ENCODE measurements around the gene TOPBP1. TPM values are rescaled to one million over a fixed set of nuclear protein-coding genes. Genes with fewer than 3 reads are reported as not detected.

TOPBP1 gene
- total and polyA plus RNA-seq, 2 of the 4 experiments (the other 2 are of a cell fraction): 19.5 to 50.5 TPM

DNA sequence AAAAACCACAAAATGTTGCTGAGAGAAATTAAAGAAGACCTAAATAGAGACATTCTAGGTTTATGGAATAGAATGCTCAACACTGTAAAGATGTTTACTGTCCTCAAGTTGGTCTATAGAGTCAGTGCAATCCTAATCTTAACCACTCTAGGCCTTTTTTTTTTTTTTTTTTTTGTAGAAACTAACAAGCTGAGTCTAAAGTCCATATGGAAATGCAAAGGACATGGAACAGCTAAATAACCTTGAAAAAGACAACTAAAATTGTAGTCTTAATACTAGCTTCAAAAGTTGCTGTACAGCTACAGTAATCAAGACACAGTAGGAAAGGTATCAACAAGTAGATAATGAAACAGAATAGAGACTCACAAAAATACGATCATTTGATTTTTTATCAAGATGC, 55.4 kb downstream of the TOPBP1 start:
- ATAC-seq (ENCODE audit: low read depth) (no peak), DNase-seq (no peak)
- no peak overlapping the region for H3K4me2 ChIP-seq (ENCODE audit: low read depth, low read length)
- H2BK120ac ChIP-seq (ENCODE audit: low read depth, low read length): no peak overlapping the region
- intact Hi-C loops (cut with micrococcal nuclease): no loop called here
- no peak overlapping the region for H4K91ac ChIP-seq (ENCODE audit: insufficient read depth, low read depth, low read length)
- no peaks in the 10 kb centered on the region for H3K9me1 ChIP-seq (ENCODE audit: insufficient read depth, low read length)
- no peaks in the 10 kb centered on the region for H3K4me1 ChIP-seq (ENCODE audit: control insufficient read depth, insufficient read depth, low read length)
- no peak overlapping the region for H2BK5ac ChIP-seq (ENCODE audit: low read depth, low read length, poor library complexity, severe bottlenecking)
- no peak overlapping the region for H2BK20ac ChIP-seq (ENCODE audit: low read depth, low read length)
- no peaks in the 10 kb centered on the region for H4K20me1 ChIP-seq (ENCODE audit: insufficient read depth, low read length)
- H3K27ac ChIP-seq (ENCODE audit: insufficient read depth, low read length): no peak overlapping the region
- H4K8ac ChIP-seq (ENCODE audit: low read depth in 2 of 2, low read length in 2 of 2): no peak overlapping the region
- no CpG with 5 or more reads among the region's 1 CpG for WGBS, 2 experiments (ENCODE audit: extremely low coverage in 2 of 2, insufficient read length in 1 of 2)
- H3K56ac ChIP-seq (ENCODE audit: extremely low read depth, insufficient read depth, low read length): no peak overlapping the region
- dilution Hi-C loops (cut with HindIII; ENCODE audit: low sequenced_read_pairs, unreplicated experiment): no loop called here
- no TSS peak for BruUV-seq (replicated peaks)
- TF ChIP-seq CEBPB (IDR thresholded peaks at IDR 0.05; ENCODE audit: low read depth, low read length): no peak
- TF ChIP-seq SMC3 (IDR thresholded peaks at IDR 0.05; ENCODE audit: low read depth, low read length): no peak
- TF ChIP-seq MXI1 (IDR thresholded peaks at IDR 0.05; ENCODE audit: borderline replicate concordance, low read depth, low read length): no peak
- TF ChIP-seq POLR2A (IDR thresholded peaks at IDR 0.05; ENCODE audit: low read depth, low read length): no peak
- TF ChIP-seq RAD21 (IDR thresholded peaks at IDR 0.05; ENCODE audit: low read length): no peak
- no peak for TF ChIP-seq FOS (IDR thresholded peaks at IDR 0.05; ENCODE audit: low read depth, low read length)
- no peak for TF ChIP-seq MAZ (IDR thresholded peaks at IDR 0.05; ENCODE audit: borderline replicate concordance, low read depth, low read length)
- TF ChIP-seq NFE2L2 (IDR thresholded peaks at IDR 0.05; ENCODE audit: low read depth, low read length): no peak
- no peak for TF ChIP-seq CHD1 (IDR thresholded peaks at IDR 0.05; ENCODE audit: low read depth, low read length)
- TF ChIP-seq BHLHE40 (IDR thresholded peaks at IDR 0.05; ENCODE audit: low read depth, low read length): no peak
- no peak for TF ChIP-seq RFX5 (IDR thresholded peaks at IDR 0.05; ENCODE audit: low read depth, low read length)
- TF ChIP-seq, protein P1, sequence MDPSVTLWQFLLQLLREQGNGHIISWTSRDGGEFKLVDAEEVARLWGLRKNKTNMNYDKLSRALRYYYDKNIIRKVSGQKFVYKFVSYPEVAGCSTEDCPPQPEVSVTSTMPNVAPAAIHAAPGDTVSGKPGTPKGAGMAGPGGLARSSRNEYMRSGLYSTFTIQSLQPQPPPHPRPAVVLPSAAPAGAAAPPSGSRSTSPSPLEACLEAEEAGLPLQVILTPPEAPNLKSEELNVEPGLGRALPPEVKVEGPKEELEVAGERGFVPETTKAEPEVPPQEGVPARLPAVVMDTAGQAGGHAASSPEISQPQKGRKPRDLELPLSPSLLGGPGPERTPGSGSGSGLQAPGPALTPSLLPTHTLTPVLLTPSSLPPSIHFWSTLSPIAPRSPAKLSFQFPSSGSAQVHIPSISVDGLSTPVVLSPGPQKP (IDR thresholded peaks at IDR 0.05; ENCODE audit: borderline replicate concordance, low read depth, low read length): no peak
- TF ChIP-seq, protein P2, sequence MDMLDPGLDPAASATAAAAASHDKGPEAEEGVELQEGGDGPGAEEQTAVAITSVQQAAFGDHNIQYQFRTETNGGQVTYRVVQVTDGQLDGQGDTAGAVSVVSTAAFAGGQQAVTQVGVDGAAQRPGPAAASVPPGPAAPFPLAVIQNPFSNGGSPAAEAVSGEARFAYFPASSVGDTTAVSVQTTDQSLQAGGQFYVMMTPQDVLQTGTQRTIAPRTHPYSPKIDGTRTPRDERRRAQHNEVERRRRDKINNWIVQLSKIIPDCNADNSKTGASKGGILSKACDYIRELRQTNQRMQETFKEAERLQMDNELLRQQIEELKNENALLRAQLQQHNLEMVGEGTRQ (IDR thresholded peaks at IDR 0.05; ENCODE audit: low read depth, low read length): no peak
- no peak for TF ChIP-seq RCOR1 (IDR thresholded peaks at IDR 0.05; ENCODE audit: insufficient replicate concordance, low read length)
- TF ChIP-seq MAFK (IDR thresholded peaks at IDR 0.05; ENCODE audit: low read depth, low read length): no peak
- TF ChIP-seq, protein P3, sequence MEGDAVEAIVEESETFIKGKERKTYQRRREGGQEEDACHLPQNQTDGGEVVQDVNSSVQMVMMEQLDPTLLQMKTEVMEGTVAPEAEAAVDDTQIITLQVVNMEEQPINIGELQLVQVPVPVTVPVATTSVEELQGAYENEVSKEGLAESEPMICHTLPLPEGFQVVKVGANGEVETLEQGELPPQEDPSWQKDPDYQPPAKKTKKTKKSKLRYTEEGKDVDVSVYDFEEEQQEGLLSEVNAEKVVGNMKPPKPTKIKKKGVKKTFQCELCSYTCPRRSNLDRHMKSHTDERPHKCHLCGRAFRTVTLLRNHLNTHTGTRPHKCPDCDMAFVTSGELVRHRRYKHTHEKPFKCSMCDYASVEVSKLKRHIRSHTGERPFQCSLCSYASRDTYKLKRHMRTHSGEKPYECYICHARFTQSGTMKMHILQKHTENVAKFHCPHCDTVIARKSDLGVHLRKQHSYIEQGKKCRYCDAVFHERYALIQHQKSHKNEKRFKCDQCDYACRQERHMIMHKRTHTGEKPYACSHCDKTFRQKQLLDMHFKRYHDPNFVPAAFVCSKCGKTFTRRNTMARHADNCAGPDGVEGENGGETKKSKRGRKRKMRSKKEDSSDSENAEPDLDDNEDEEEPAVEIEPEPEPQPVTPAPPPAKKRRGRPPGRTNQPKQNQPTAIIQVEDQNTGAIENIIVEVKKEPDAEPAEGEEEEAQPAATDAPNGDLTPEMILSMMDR (conservative IDR thresholded peaks at IDR 0.05; ENCODE audit: low read depth, low read length): no peak
- no peak overlapping the region for H3K14ac ChIP-seq (replicated peaks; ENCODE audit: low read depth, low read length)
- H3K23ac ChIP-seq (ENCODE audit: low read depth, low read length): no peak overlapping the region
- peaks cover 3 to 5% of the 10 kb centered on the region in 2 experiments; a peak in 2 of 4 replicates for H3K79me1 ChIP-seq (ENCODE audit: low read depth in 1 of 2, low read length in 2 of 2)
- POLR2A ChIA-PET (ENCODE audit: unreplicated experiment): interaction anchor here (0.6 kb wide), 1 partner anchor 201 kb away, joined by 9 read pairs; no protein-coding TSS in a partner anchor
- no peaks in the 10 kb centered on the region for H3K27me3 ChIP-seq (ENCODE audit: control insufficient read depth, insufficient read depth, low read length)
- H4K5ac ChIP-seq (ENCODE audit: low read depth, low read length): no peak overlapping the region
- no peak overlapping the region for H3K4ac ChIP-seq (ENCODE audit: low read depth, low read length)
- H2AK5ac ChIP-seq (ENCODE audit: low read depth, low read length): no peak overlapping the region
- H3K18ac ChIP-seq (ENCODE audit: low read depth, low read length): no peak overlapping the region
- CTCF ChIA-PET: no interaction called here
- H2BK15ac ChIP-seq (ENCODE audit: low read depth, low read length): no peak overlapping the region
- H3K4me3 ChIP-seq (ENCODE audit: insufficient read depth, low read depth, low read length): no peak overlapping the region
- no peak overlapping the region for H2AFZ ChIP-seq (replicated peaks; ENCODE audit: low read length, poor library complexity)
- peaks cover 9% of the 10 kb centered on the region for H3K36me3 ChIP-seq (ENCODE audit: control insufficient read depth, insufficient read depth, low read length)
- no peak overlapping the region for H3K9ac ChIP-seq (ENCODE audit: low read depth, low read length)
- H3K9me3 ChIP-seq (ENCODE audit: control insufficient read depth, insufficient read depth, low read length): no peaks in the 10 kb centered on the region
- H2AK9ac ChIP-seq (replicated peaks; ENCODE audit: low read depth, low read length, poor library complexity): no peak overlapping the region
- in situ Hi-C loops (cut with MboI; ENCODE audit: low sequenced_read_pairs): loop anchor here (25.0 kb wide), 2 partner anchors 894 to 1119 kb away; partner anchors contain the start of gene NPHP3
